Stimulated activated CD4-positive, alpha-beta T cell treated with anti-CD3 and anti-CD28 coated beads, Interleukin-15, amount 100 ng/mL, for 24 hours (primary cell): Measurements from ENCODE around the gene HERC4.

ENCODE experiments used
- DNase-seq: peaks from one replicate; pipeline ENCODE4 v3.0.0-alpha.2; 2020

HERC4 gene, protein sequence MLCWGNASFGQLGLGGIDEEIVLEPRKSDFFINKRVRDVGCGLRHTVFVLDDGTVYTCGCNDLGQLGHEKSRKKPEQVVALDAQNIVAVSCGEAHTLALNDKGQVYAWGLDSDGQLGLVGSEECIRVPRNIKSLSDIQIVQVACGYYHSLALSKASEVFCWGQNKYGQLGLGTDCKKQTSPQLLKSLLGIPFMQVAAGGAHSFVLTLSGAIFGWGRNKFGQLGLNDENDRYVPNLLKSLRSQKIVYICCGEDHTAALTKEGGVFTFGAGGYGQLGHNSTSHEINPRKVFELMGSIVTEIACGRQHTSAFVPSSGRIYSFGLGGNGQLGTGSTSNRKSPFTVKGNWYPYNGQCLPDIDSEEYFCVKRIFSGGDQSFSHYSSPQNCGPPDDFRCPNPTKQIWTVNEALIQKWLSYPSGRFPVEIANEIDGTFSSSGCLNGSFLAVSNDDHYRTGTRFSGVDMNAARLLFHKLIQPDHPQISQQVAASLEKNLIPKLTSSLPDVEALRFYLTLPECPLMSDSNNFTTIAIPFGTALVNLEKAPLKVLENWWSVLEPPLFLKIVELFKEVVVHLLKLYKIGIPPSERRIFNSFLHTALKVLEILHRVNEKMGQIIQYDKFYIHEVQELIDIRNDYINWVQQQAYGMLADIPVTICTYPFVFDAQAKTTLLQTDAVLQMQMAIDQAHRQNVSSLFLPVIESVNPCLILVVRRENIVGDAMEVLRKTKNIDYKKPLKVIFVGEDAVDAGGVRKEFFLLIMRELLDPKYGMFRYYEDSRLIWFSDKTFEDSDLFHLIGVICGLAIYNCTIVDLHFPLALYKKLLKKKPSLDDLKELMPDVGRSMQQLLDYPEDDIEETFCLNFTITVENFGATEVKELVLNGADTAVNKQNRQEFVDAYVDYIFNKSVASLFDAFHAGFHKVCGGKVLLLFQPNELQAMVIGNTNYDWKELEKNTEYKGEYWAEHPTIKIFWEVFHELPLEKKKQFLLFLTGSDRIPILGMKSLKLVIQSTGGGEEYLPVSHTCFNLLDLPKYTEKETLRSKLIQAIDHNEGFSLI

DNA sequence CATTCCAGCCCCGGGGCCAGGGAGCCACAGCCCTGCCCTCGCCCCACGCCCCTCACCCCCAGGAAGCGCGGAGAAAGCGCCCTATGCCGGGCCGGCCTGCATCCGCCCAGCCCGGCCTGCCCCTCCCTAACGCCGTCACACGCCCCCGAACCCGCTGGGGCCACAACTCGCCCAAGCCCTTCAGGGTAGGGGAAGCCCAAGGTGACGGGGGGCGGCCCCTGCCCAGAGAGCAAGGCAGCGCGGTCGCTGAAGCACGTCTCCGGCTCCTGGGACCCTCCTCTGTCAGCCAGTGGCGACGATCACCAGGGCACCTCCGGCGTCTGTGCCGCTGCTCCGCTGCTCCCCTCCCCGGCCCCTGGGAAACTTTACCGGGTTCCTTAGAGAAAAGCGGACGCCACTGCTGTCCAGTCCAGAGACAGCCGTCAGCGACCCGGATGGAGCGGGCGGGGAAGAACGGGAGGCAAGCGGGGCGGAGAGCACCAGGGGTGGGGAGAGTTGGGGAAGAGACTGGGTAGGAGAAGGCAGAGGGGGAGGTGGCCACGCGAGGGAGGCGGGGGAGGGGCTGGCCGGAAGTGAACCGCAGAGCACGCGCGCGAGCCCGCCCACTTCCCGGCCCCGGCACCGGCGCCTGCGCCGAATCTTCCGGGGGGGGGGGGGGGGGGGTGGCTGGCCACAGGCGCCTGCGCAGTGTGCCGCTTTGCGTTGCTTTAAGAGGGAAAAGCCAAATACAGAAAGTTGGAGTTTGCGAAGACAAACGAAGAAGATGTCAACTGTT, at the start of gene HERC4:
HERC4 (minus strand) TSS at position 509 of the 775 bp plus-strand sequence. CDS start 2,175 bp downstream, outside the sequence.
- peak; percentile 92 for DNase-seq

DNA sequence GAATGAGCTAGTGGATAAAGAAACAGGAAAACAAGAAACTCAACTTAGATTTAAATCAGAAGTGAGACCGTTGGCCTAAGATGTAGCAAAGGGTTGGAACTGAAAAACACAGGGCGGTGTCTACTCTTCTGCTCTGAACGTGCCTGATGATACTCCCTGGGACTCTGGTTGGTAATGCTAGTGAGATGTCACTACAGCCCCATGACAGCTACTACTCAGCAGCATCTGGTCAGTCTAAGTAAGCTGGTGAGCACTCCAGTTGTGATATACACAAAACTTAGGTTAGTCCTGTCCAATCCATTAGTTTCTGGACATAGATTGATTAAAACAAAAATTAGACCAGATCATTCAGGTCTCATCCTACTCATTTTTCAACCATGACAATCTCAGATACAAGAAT, 49.6 kb upstream of the HERC4 start:
- DNase-seq: no peak

DNA sequence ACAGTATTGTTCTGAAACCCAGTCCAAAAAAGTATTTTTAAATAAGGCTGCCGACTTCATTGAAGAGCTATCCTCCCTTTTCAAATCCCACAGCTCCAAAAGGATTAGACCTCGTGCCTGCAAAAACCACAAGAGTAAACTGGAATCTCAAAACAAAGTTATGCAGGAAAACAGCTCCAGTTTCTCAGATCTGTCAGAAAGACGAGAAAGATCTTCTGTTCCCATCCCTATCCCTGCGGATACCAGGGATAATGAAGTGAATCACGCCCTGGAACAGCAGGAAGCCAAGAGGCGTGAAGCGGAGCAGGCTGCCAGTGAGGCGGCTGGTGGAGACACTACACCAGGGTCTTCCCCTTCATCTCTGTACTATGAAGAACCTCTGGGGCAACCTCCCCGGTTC, 46.8 kb upstream of the HERC4 start:
- DNase-seq: no peak

DNA sequence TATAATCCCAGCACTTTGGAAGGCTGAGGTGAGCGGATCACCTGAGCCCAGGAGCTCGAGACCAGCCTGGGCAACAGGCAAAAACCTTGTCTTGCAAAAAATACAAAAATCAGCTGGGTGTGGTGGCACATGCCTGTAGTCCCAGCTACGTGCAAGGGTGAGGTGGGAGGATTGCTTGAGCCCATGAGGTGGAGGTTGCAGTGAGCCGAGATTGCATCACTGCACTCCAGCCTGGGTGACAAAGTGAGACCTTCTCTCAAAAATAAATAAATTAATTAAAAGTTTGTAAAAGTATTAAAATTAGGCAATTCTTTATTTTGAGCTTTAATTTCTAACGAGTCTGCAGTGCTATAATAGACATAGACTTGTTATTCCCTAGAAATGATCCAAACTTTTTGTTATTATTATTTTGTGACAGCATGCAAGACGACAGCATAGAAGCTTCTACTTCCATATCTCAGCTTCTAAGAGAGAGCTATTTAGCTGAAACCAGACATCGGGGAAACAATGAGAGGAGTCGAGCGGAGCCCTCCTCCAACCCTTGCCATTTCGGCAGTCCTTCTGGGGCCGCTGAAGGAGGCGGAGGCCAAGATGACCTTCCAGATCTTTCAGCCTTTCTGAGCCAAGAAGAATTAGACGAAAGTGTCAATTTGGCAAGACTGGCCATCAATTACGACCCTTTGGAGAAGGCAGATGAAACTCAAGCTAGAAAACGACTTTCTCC, 46.1 kb upstream of the HERC4 start:
- no peak for DNase-seq

DNA sequence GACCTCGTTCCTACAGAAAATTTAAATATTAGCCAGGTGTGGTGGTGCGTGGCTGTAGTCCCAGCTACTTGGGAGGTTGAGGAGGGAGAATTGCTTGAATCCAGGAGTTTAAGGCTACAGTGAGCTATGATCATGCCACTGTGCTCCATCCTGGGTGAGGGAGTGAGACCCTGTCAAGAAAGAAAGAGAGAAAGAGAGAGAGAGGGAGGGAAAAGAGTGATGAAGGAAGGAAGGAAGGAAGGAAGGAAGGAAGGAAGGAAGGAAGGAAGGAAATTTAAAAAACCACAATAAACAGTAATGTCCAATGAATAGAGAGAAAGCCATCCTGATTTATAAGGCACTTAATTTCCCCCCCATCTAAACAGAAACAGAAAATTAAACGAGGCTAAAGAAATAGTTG, 43.6 kb upstream of the HERC4 start:
- DNase-seq: no peak

DNA sequence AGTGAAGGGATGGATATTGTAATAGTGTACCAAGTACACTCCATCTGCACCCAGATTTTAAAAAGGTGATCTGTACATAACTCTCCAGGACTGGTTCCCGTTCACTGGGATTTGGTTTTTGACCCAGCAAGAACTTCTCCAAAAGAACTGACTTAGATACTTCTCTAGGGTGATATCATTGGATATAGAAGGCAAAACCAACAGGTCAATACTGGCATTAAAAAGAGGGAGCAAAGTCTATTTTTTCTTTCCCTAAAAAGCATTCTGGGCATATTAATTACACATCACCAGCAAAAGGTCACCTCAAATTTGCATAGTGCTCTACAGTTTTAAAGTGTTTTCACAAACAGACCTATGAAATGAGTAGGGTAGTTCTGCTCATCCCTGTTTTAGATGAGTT, 37.8 kb upstream of the HERC4 start:
- no peak for DNase-seq

DNA sequence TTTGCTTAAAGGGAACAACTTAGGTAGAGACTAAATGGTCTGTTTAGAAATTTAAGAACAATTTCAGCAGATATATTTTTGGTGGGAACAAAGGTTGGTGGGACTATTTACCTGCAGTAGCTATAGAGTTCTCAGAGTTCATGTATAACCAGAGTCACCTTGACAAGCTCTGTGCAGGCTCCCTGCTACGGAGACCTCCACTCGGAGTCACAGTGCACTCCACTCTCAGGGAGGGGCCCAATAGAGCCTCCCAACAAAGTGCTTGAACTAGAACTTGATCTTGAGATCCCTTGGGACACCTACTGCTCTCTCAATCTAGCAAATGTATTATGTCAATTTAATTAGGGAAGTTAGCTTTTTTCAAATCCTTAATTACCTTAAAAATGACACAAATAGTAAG, 36.5 kb upstream of the HERC4 start:
- no peak for DNase-seq

DNA sequence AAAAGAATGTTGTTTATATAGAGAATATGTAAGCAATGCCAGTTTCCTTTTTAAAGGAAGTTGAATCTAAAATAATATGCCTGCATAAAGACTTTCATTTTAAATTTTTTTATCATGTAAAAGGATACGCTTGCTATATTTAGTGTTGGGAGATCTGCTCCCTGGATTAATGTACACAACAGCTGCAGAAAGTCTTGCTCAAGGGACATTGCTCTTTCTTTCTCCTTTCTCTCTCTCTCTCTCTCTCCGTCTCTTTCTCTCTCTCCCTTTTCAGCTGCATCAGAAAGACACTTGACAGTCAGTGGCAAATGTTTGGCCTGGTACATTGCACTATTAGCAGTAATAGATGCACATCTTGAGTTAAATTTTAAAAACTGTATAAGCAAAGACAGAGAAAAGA, 34.9 kb upstream of the HERC4 start:
- no peak for DNase-seq

DNA sequence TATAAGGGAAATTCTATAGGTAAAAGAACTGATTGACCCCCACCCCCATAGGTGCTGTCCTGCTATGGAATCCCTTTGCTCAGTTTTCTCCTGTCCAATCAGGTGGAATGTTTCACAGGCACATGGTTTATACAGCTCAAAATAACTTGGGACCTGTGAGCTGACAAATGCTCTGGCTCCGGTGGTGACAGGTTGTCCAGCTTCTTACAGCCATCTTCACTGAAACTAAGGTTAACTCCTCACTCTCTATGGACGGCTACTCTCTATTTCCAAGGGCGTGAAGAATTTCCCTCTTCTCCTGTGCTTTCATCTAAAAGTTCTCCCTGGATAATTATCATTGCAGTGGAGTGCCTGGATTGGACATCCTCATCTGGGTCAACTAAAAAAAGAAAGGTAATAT, 34.2 kb upstream of the HERC4 start, which contains the start of gene MYPN:
MYPN (plus strand) TSS at position 158 of the 400 bp plus-strand sequence. CDS start 11,951 bp downstream, outside the sequence.
- DNase-seq: no peak

DNA sequence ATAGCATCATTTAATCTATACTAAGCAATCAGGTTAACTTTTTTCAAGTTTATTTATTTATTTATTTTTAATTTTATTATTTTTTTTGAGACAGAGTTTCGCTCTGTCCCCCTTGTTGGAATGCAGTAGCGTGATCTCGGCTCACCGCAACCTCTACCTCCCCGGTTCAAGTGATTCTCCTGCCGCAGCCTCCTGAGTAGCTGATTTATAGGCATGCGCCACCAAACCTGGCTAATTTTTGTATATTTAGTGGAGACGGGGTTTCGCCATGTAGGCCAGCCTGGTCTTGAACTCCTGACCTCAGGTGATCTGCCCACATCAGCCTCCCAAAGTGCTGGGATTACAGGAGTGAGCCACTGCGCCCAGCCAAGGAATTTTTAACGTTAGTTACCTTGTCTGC, 33.6 kb upstream of the HERC4 start:
- DNase-seq: no peak

DNA sequence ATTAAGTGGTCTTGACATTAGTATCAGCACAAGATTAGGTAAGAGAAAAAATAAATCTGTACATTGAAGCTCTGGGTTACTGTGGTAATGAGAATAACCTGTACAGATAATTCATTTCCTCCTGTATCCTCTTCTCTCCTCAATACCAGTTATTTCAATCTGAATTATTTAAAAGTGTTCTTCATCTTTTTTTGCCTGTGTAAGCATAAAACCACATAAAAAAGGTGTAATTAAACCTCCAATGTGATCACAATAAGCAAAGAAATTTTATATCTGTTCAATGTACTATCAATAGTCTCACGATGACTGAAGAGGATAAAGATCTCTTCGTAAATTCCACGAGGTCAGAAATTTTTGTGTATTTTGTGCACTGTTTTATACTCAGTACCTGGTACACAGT, 33.0 kb upstream of the HERC4 start:
- no peak for DNase-seq

DNA sequence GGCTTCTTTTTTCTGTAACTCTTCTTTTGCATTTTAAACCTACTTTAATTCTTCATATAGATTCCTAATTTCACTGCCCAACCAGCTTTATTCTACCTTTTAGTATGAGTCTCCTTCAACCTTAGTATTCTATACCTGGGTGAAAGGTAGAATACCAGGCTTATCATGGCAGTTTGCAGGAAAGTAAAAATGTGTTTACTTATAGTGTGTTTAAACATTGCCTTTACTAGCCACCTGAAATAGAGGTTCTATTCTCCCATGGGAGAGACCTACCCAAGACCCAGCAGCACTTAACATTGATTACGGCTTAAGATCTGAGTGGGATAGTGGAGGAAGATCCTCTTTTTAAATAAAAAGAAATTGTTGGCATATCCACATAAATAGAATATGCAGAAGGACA, 32.6 kb upstream of the HERC4 start:
- DNase-seq: no peak

DNA sequence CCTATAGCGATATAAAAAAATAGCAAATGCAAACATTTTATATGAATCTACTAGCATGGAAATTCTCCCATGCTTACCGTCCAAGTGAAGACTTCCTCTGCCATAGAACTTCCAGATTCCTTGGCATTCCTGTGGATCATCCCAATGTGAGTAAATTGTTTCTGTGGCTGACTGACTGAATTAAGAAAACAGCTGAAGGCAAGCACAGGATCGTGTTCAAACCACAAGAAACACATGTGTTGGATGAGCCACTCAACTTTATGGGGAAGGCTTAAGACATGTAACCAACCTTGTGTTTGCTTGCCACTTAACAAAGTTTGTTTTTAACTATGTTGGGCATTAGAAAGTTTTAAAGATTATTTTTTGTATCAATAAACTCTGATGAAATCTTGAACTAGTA, 31.6 kb upstream of the HERC4 start:
- DNase-seq: no peak

DNA sequence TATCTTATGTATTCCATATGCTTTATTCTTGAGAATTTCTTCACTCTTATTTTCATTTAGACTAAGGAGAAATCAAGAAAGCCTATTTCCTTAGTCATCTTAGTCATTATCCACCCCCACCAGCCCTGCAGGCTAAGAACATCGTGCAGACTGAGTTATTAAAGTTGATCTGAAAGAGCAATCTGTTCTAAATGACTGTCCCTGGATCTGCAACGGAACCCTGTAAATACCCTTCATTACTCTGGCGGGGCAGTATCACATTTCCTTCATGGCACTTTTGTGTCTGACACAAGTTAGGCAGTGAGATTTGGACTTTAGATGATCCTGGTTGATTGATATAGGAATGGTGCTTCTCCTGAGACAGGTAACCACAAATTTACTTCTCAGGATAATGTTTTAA, 30.7 kb upstream of the HERC4 start:
- no peak for DNase-seq

DNA sequence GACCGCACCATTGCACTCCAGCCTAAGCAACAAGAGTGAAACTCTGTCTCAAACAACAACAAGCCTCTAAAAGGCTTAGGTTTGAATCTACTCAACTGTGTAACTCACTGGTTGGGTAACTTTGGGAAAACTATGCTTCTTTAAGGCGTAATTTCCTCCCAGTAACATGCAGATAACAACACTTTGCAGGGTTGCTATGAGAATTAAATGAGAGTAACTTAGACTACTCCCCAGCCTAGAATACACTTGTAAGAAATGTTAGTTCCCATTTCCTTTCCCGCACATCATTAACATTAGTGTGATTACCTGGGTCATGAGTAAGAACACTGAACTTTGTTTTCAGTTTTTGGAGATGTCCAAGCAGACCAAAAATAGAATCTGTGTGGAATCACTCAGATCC, 28.8 kb upstream of the HERC4 start:
- DNase-seq: no peak

DNA sequence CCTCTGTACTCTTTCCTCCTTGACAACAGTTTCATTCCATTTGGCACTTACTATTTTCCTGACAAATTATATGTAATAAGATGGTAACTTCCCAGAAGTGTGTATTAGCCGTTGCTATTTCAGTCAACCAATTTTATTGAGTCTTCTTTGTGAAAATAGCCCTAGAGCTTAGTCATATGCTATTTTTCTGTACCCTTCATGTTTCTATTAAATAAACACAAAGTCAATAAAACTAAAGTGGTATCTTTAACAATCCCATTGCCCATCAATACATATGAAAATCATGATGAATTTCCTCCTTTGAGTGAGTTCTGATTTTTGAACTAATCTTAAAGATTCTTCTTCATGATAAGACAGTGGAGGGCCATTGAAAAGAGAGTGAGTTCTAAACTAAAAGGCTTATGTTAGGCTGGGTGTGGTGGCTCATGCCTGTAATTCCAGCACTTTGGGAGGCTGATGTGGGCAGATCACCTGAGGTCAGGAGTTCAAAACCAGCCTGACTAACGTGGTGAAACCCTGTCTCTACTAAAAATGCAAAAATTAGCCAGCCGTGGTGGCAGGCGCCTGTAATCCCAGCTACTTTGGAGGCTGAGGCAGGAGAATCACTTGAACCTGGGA, 28.3 kb upstream of the HERC4 start:
- no peak for DNase-seq

DNA sequence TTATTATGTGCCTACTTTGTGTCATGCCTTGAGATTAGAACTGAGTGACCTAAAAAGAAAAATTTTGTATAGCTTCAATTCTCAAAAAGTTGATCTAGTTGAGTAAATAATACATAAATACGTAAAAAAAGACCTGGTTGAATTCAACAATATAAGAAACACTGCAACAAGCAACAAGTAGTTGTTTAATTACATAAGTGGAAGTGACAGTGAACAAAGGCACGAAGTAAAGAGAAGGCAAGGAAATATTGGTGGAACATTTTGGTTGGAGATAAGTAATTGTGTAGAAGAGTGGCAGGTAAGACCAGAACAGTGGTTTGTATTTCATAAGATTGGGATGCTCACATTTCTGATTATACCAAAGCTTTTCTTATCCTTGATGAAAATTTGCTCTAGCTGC, 26.0 kb upstream of the HERC4 start:
- no peak for DNase-seq

DNA sequence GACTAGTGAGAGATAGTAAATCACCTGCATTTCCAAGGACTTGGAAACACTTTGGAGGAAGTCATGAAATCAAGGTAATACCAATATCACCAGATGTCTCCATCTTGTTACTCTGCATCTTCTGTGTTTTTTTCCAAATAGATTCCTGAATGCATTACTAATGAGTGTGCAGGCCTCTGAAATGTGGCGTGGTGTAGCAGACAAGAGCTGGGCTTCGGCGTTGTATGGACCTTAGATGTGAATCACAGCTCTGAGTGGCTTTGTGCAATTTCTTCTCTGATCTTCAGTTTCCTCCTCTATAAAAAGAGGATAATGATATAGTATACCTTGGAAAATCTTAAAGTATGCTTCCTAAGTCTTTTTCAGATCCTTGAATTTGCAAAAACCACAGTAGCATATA, 24.7 kb upstream of the HERC4 start:
- DNase-seq: no peak

DNA sequence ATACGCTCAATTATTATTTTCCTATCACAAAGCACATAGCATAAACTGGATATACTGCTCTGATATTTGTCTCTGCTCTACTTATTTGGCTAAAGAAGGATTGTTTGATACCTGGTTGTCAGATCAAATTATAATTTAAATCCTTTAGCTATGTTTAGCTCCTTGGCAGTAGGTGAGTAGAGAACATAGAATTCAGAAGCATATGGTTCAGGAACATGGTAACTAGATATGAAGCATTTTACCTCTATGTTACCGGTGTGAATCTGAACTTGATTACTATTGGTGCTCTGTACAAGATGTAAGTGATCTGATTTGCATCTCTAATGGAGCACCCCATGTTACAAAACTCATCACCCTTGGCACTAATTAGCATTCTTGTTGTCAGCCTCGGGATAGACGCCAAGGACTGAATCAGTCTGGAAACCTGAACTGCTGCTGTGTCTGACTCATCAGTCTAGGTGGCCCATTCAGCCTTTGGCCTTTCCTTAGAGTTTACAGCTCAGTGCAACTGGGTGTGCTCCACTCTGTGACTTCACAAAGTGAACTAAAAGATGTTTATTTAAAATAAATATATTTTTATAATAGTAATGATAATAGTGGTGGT, 21.9 kb upstream of the HERC4 start:
- DNase-seq: no peak

DNA sequence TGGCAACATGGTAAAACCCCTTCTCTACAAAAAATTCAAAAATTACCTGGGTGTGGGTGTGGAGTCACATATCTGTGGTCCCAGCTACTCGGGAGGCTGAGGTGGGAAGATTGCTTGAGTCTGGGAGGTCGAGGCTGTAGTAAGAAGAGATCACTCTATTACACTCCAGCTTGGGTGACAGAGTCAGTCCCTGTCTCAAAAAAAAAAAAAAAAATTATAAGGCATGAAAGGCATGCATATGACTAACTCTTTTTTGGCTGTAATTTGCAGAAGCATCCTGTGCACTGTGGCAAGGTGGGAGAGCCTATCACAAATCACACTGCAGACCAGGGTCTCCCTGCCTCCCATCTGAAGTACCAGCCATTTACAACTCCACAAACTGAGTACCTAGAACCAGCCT, 20.1 kb upstream of the HERC4 start:
- no peak for DNase-seq

DNA sequence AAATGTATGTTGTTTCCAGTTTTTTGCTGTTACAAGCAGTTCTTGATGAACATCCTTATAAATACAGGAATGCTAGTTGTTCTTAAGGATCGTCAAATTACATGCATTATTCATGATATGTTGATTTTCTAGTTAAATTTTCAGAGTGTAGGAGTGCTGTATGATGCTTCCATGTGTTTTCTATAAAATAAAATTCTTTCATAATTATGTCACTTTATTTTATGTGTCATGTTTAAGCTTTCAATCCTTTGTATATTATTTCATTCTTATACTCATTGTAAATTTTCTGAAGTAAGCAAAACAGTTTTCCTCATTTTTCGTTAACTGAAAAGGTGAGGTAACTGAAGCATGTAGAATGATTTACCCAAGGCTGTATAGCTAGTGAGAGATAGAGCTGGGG, 17.4 kb upstream of the HERC4 start:
- no peak for DNase-seq
